NCI-H2227 (cell line): ENCODE measurements around the gene CACFD1.
"Not testable (repeated sequence)": the region's sequence is repeated elsewhere in the genome, so short reads cannot be mapped to it uniquely, and the experiment has no call there.

Experiments
- DNase-seq: peaks from one replicate; lab custom pipeline; 2025; ENCODE audit not compliant: unreplicated experiment; lab: John Stamatoyannopoulos, UW

The CACFD1 gene

DNA sequence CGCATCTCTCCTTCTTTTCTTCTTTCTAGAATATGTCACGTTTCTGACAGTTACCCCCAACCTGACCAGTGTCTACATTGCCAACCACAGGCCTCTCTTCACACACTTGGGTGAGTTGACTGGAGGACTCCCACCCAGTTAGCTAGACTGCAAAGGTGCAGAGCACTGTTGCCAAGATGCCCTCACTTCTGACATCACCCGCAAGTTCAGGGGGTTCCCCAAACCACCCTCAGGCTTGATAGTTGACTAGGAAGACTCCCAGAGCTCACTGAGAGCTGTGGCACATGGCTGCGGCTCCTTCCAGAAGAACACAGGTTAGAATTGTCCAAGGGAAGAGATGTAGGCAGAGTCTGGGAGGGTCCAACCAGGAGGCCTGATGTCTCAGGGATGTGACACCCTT lies 20.4 kb upstream of the CACFD1 start:
- no peak for DNase-seq

DNA sequence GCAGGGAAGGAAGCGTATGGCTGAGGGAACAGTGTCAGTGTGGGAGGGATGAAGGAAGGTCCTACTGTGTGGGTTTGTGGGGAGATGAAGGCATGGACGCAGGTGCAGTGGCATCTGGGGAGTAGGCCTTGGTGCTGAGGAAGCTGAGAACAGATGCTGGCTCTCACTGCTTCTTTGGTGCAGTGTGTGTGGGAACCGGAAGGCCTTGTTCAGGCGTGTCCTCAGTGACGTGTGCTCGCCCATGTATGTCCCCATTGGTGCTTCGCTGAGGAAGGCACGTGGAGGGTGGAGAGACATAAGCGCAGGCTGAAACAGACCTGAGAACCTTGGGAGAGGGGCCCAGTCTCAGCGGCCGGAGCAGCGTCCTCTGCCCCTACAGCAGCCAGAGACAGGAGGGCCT lies 18.9 kb upstream of the CACFD1 start:
- no peak for DNase-seq

DNA sequence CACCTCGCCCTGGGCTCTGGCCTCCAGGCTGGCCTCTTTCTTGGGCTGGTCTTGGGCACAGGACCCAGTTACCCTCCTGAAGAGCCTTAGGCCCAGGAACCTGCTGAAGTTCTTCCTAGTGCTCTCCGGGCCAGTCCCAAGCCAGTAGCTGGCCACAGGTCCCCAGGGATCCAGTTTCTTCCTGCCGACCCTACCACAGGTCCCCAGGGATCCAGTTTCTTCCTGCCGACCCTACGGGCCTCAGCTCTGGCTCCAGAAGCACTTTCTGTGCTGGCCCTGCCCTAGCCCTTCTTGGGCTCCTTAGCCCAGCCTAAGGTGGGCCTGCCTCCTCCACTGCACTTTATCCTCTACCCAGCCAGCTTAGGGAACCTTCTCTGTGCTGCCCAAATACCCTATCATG lies 18.2 kb upstream of the CACFD1 start:
- DNase-seq = no peak

DNA sequence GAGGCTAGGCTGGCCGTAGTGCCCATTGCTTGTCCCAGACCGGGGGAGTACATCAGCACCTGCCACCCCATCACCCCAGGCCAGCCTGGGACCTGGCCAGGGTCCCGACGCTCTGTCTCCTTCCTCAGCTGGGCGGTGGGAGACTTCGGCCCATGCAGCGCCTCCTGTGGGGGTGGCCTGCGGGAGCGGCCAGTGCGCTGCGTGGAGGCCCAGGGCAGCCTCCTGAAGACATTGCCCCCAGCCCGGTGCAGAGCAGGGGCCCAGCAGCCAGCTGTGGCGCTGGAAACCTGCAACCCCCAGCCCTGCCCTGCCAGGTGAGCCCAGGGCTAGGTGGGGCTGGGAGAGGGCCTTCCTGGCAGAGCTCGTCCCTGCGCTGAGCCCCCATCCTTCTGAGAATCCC lies 16.5 kb upstream of the CACFD1 start:
- no peak for DNase-seq

DNA sequence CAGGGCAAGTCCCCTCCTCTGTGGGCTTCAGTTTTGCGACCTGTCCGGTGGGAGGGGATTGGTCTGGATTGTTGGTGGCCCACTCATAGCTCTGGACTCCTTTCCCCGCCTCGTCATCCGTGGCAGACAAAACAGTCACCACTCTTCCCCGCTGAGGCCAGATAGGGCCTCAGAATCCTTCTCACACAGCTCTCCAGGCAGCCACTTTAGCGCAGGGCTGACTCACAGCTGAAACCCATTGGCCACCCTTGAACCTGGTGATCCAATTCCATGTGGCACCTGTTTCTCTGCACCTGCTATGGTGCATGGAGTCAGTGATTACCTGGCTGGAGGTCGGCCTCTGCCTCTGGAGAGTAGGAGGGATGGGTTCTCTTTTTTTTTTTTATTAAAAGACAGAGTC lies 15.8 kb upstream of the CACFD1 start:
- DNase-seq = no peak

DNA sequence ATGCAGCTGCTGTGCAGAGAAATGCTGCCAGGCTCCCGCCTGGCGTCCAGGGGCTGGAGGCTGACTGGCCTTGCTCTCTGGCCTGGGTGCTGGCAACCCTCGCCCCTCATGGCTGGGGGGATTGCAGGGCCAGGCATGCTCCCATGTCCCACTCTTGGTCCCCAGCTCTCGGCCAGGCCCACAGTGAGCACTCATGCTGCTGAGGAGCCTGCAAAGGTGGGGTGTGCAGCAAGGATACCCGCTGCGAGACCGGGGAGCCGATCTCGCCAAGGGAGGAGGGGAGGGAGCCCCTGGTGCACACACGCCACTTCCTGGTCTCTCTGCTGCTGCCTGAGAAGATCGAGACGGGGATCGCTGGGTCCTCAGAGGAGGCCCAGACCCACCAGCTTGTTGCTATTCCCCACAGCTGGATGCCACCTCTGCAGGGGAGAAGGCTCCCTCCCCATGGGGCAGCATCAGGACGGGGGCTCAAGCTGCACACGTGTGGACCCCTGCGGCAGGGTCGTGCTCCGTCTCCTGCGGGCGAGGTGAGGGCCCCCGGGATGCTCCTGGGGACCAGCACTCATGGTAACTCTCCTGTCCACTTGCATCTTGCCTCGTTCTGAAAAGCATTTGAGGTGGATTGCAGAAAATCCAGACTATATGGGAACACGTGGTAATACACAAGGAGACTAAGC lies 14.3 kb upstream of the CACFD1 start:
- DNase-seq = no peak

DNA sequence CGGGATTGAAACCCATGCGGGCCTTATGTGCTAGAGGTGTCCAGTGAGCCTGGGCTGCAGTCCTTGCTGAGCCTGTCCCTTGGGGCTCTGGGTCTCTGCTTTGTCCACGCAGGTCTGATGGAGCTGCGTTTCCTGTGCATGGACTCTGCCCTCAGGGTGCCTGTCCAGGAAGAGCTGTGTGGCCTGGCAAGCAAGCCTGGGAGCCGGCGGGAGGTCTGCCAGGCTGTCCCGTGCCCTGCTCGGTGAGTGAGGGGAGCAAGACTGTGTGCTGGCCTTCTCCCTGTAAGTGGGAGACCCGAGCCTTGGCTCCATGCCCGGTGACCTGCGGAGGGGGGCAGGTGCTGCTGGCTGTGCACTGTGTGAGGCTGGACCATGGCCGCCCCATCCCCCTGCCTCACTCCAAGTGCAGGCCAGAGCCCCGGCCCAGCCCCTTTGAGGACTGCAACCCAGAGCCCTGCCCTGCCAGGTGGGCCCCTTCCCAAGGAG lies 11.2 kb upstream of the CACFD1 start:
- DNase-seq = no peak

DNA sequence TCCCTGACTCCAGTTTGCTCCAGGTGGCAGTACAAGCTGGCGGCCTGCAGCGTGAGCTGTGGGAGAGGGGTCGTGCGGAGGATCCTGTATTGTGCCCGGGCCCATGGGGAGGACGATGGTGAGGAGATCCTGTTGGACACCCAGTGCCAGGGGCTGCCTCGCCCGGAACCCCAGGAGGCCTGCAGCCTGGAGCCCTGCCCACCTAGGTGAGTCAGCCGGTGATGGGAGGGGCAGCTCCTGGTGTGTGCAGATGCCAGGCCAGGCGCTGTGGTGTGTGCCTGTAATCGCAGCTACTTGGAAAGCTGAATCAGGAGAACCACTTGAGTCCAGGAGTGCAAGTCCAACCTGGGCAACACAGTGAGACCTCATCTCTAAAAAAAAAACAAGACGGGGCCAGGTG lies 10.0 kb upstream of the CACFD1 start:
- no peak for DNase-seq

DNA sequence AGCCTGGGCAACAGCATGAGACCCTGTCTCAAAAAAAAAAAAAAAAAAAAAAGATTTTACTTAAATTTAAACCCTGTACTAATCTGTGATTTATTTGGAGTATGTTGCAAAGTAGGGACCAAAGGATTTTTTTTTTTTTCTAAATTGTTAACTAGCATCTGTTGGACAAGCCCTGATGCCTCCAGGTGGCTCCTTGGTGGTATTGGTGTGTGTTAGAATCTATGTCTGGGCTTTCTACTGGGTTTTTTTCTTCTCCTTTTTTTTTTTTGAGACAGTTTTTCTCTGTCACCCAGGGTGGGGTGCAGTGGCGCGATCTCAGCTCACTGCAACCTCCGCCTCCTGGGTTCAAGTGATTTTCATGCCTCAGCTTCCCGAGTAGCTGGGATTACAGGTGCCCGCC lies 7.9 kb upstream of the CACFD1 start:
- not testable (repeated sequence) for DNase-seq

DNA sequence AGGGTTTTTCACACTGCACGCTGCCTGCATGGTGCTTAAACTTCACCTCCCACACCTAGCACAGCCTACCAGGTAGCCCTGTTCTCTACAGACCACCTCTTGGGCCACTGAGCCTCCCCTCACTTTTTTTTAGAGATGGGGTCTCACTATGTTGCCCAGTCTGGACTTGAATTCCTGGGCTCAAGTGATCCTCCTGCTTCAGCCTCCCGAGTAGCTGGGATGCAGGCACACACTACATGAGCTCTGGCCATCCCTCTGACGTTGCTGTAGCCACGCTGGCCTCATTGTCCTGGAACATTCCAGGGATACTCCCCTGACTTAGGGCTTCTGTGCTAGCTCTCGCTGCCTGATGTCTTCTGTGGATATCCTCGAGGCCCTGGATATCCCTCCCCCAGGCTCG lies 7.2 kb upstream of the CACFD1 start:
- no peak for DNase-seq

DNA sequence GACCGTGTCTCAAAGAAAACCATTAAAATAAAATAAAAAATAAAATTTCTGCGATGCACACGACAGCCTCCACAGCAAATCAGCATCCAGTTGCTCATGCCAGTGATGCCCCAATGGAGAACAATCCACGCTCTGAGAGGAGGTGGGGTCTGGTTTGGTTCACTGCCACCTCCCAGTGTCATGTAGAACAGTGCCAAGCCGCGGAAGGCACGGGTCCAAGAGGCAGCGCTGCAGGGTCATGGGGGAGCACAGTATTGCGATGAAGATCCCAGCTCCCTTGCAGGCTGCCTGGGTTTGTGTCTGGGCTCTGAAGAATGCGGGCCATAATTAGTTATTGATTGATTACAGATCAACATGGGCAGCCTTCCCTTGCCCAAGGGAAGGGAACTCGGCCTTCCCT lies 6.1 kb upstream of the CACFD1 start:
- DNase-seq = no peak

DNA sequence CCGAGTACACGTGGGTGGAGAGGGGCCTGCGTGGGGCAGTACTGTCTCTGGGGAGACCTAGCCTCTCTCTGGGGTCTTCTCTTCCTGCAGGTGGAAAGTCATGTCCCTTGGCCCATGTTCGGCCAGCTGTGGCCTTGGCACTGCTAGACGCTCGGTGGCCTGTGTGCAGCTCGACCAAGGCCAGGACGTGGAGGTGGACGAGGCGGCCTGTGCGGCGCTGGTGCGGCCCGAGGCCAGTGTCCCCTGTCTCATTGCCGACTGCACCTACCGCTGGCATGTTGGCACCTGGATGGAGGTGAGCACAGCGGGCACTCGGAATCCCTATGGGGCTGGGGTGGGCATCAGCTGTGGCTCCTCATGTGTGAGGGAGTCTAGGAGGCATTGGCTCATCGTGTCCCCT lies 5.5 kb upstream of the CACFD1 start:
- DNase-seq = no peak

DNA sequence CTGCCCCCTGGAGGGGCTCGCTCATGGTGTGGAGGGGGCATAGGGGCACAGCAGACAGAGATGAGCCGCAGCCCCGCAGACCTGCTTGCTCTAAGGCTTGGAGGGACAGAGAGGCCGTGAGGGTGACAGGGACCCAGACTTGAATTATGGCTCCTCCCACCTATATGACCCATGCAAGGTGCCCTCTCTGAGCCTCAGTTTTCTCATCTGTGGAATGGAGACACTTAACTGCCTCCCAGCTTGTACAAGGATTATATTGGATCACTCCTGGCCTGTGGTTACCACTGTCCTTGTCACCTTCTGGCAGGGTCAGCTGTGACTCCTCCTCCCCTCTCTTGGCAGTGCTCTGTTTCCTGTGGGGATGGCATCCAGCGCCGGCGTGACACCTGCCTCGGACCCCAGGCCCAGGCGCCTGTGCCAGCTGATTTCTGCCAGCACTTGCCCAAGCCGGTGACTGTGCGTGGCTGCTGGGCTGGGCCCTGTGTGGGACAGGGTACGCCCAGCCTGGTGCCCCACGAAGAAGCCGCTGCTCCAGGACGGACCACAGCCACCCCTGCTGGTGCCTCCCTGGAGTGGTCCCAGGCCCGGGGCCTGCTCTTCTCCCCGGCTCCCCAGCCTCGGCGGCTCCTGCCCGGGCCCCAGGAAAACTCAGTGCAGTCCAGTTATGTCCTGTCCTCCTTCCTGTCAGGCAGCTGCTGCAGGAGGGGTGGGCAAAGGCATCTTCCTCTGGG lies 4.7 kb upstream of the CACFD1 start:
- DNase-seq = no peak

DNA sequence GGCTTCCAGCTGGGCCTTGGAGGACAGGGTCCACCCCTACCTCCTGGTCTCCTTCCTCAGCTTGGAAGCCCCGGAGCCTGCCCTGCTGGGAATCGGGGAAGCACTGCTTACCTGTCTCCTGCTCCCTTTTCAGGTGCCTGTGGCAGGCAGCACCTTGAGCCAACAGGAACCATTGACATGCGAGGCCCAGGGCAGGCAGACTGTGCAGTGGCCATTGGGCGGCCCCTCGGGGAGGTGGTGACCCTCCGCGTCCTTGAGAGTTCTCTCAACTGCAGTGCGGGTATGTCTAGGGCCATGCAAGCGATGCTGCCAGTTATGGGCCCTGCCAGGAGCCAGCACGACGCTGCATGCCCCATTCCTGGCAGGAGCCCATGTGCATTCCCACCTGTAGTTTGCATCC lies 3.8 kb upstream of the CACFD1 start:
- no peak for DNase-seq

DNA sequence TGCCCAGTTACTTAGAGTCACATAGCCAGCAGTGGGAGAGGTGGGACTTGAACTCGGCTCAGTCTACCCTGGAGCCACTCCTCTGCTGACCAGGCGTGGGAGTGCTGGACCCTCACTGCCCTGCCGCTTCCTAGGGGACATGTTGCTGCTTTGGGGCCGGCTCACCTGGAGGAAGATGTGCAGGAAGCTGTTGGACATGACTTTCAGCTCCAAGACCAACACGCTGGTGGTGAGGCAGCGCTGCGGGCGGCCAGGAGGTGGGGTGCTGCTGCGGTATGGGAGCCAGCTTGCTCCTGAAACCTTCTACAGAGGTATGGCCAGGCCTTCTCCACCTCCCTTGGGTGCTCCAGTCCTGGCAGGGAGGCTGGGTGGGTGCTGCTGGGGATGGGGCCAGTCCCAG lies 3.4 kb upstream of the CACFD1 start:
- DNase-seq = no peak

DNA sequence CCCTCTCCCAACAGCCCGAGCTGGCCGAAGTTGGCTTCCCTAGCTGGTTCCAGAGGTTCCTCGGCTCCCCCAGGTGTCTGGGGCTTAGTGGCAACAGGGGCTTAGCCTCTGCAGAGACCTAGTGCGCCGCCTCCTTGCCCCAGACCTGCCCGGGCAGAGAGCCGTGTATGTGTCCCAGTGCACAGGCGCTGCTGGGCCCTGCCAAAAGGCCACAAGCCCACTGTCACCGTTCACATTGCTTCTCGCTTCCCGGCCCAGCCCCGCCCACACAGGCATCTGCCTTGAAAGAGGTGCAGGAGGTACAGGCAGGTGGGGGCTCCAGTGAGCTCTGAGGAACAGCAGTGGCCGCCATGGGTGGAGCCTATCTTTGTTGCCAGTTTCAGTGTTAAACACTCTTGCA lies 2.5 kb upstream of the CACFD1 start:
- no peak for DNase-seq

DNA sequence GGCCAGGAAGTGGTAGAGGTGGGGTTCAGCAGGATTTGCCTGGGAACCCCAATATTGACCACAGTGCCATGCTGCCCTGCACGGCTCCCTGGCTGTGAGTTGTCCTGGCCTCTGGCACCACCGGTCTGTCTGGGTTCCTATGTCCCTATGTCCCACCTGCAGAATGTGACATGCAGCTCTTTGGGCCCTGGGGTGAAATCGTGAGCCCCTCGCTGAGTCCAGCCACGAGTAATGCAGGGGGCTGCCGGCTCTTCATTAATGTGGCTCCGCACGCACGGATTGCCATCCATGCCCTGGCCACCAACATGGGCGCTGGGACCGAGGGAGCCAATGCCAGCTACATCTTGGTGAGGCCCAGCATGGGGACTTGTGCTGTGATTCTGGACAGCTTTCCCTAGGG lies 2.0 kb upstream of the CACFD1 start:
- DNase-seq = no peak

DNA sequence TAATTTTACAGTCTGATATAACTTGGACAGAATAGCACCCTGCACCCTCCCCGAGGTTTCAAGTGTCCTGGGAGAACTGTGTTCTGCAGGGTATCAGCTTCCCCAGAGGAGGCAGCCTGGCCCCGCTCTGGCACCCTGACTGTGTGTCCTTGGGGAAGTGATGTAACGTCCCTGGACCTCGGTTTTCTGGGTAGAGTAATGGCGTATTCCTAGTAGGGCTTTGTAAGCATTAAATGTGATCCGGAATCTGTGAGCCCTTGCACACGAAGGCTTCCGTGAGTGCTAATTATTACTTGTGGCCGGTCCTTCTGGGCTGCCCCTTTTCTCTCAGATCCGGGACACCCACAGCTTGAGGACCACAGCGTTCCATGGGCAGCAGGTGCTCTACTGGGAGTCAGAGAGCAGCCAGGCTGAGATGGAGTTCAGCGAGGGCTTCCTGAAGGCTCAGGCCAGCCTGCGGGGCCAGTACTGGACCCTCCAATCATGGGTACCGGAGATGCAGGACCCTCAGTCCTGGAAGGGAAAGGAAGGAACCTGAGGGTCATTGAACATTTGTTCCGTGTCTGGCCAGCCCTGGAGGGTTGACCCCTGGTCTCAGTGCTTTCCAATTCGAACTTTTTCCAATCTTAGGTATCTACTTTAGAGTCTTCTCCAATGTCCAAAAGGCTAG lies 1.0 kb upstream of the CACFD1 start:
- peak; percentile 17 for DNase-seq

DNA sequence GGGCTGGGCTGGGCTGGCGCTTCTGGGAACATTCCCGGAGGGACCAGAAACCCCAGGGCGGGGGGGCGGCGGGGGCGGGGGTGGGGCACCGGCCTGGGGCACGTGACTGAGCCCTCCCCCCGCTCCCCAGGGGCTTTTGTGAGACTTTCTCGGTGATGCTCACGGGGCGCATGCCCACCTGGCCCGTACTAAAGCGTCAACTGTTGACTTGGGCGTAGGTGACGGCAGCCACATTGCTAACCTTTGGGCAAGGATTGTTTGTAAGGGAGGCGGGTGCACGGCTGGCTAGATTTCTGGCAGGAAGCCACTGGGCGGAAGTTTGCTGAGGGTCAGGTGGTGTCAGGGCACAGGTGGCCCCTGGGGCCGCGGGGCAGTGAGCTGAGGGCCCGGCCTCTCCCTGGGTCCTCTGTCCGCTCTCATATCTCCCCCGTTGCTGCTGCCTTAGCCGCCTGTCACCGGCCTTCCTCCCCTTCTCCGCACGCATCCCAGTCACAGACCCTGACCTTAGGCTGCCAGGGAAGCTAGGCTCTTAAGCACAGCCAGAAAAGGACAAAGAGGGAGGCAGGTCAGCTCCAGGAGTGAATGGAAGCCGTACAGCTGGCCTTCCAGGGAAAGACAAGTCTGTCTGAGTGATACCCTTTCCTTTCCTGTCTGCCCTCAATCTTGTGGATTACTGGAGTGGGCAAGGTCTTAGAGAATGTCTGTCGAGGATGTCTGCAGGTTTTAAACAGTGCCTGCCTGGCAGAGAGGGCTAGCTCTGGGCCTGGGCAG lies 812 bp downstream of the CACFD1 start:
- peak; percentile 66 for DNase-seq

DNA sequence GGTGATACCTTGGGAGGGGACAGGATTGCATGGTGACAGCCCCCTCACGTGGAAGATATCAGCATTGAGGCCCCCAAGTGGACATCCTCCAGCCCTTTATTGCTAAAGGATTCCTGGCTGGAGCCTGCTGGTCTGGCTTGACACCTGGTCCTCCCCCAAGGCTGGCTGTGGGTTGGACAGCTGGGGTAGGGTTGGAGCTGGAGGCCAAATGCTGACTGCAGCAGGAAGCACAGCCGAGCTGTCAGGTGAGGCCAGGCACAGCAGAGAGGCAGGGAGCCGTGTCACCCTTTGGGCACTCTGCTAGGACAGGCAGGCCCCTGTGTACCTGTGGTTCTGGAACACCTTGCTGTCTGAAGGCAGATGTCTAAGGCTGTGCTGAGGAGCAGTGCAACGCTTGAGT lies 2.2 kb downstream of the CACFD1 start:
- DNase-seq = no peak

DNA sequence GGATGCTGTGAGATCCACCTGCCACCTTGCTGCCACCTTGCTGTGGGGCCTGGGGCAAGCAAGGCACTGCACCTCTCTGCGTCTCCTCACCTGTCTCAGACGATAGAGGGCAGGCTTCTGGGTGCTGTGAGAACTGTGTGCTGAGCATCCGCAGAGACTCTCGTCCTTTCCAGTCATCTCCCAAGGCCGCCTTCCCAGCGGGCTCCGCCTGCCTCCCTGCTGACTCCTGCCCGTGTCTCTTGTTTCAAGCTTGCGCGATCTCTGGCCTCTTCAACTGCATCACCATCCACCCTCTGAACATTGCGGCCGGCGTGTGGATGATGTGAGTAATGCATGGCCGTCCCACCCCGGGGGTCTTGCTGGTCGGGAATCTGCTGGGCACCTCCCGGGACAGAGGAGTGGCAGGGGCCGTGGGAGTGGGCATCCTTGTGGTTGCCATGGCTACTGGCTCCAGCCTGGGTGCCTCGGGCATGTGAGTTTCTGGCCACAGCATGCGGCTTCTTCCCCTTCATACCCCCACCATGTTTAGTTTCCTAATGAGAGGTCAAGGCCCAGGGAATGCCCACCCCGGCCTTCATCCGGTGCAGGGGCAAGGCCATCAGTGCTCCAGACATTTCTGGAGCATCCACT lies 3.6 kb downstream of the CACFD1 start:
- peak; percentile 12 for DNase-seq
